K562 (cell line): ENCODE data around the gene ECPAS. TPM values are rescaled to one million over a fixed set of nuclear protein-coding genes. Genes with fewer than 3 reads are reported as not detected.

ENCODE experiments used
- ATAC-seq: fragments of 200-7000 bp; cut with Tn5 transposase; 3 replicates; pipeline ENCODE4 v1.9.1; 2020; ENCODE audit warnings: moderate library complexity
- BruUV-seq: library from RNA; stranded (reverse); fragments of 400-500 nt; replicated peaks from 2 replicates; lab custom pipeline; 2021; lab: Mats Ljungman, UMichigan
- CTCF ChIA-PET: fragments of 300-600 bp; formaldehyde crosslinking; extraction: SDS; loops from one replicate; lab custom pipeline; 2021; ENCODE audit warnings: low intra/inter-chr PET ratio; lab: Yijun Ruan, JAX
- POLR2A ChIA-PET: fragments of 300-600, 350-650 bp; sonication (Branson Sonifier 250); formaldehyde crosslinking; extraction: SDS; loops from one replicate; lab custom pipeline; 2021; ENCODE audit warnings: antibody characterized with exemption, inconsistent platforms; lab: Yijun Ruan, JAX
- DNase-seq, 4 experiments: peaks; one replicate each; pipeline versions ENCODE4 v3.0.0 to v3.0.0-alpha.2; 2011 to 2018; ENCODE audit warnings: low spot score in 3 of 4, mixed read lengths in 3 of 4; ENCODE audit errors: extremely low read depth in 1 of 4
- FAIRE-seq: peaks from 2 replicates; lab custom pipeline; 2011; peaks lifted over from hg19 to GRCh38; lab: Jason Lieb, UNC
- H2AFZ ChIP-seq: 2 replicates; pipeline ENCODE4 v1.6.0; 2011; ENCODE audit warnings: low read depth, low read length, control low read depth, inconsistent platforms
- H3K27ac ChIP-seq: fragments of 200-600 bp; 3 replicates; pipeline ENCODE4 v1.8.0; 2011; ENCODE audit warnings: low read depth, mild to moderate bottlenecking, control low read depth, inconsistent platforms, low read length, moderate library complexity, mixed read lengths; ENCODE audit errors: extremely low read depth
- H3K27me3 ChIP-seq, 2 experiments: fragments of 300-600 bp in 1 of 2; 2 replicates in 1 of 2; 3 replicates in 1 of 2; pipeline versions ENCODE4 v1.6.0 to v1.8.0; 2011; ENCODE audit warnings: inconsistent platforms in 2 of 2, low read length in 2 of 2, mild to moderate bottlenecking in 1 of 2, mixed read lengths in 1 of 2, moderate library complexity in 1 of 2; ENCODE audit not compliant: control insufficient read depth in 2 of 2, insufficient read depth in 2 of 2
- H3K36me3 ChIP-seq: fragments of 300-600 bp; 3 replicates; pipeline ENCODE4 v1.8.0; 2011; ENCODE audit warnings: mild to moderate bottlenecking, low read length, inconsistent platforms; ENCODE audit not compliant: control insufficient read depth, insufficient read depth
- H3K4me1 ChIP-seq, 2 experiments: fragments of 200-600 bp in 1 of 2; replicated peaks in 1 of 2; 2 replicates in 1 of 2; 3 replicates in 1 of 2; pipeline versions ENCODE4 v1.5.1 to v1.8.0; 2011; ENCODE audit warnings: inconsistent platforms in 2 of 2, low read length in 2 of 2, mild to moderate bottlenecking in 1 of 2, mixed read lengths in 1 of 2, moderate library complexity in 1 of 2; ENCODE audit not compliant: control insufficient read depth in 2 of 2, insufficient read depth in 2 of 2
- H3K4me2 ChIP-seq: 2 replicates; pipeline ENCODE4 v1.6.1; 2011; ENCODE audit warnings: low read length, control low read depth, inconsistent platforms, mixed read lengths; ENCODE audit not compliant: insufficient read depth
- H3K4me3 ChIP-seq: fragments of 200-600 bp; sonication (generic), shearing (Covaris generic); 2 replicates; pipeline ENCODE4 v1.5.1; 2016; ENCODE audit warnings: control low read depth, inconsistent platforms
- H3K79me2 ChIP-seq: fragments of 200-600 bp; 3 replicates; pipeline ENCODE4 v1.8.0; 2011; ENCODE audit warnings: low read length, inconsistent platforms; ENCODE audit not compliant: control insufficient read depth, insufficient read depth
- H3K9ac ChIP-seq, 2 experiments: 2 replicates each; pipeline versions ENCODE4 v1.6.0 to v1.6.1; 2011; ENCODE audit warnings: low read depth in 2 of 2, low read length in 2 of 2, control low read depth in 1 of 2, inconsistent platforms in 1 of 2, mild to moderate bottlenecking in 1 of 2, mixed read lengths in 1 of 2; ENCODE audit not compliant: insufficient read depth in 1 of 2
- H3K9me1 ChIP-seq: one replicate; pipeline ENCODE4 v1.6.0; 2011; ENCODE audit warnings: inconsistent platforms, mild to moderate bottlenecking, low read length, moderate library complexity; ENCODE audit not compliant: control insufficient read depth, insufficient read depth
- H3K9me3 ChIP-seq: replicated peaks from 2 replicates; pipeline ENCODE4 v1.5.1; 2011; ENCODE audit warnings: low read depth, low read length, inconsistent platforms; ENCODE audit not compliant: control insufficient read depth, insufficient read depth
- H4K20me1 ChIP-seq: replicated peaks from 2 replicates; pipeline ENCODE4 v1.6.1; 2011; ENCODE audit warnings: low read length, inconsistent platforms, mixed read lengths; ENCODE audit not compliant: control insufficient read depth, insufficient read depth
- ERF ChIP-seq: fragments of 450-650 bp; formaldehyde crosslinking; IDR thresholded peaks from 2 replicates; pipeline ENCODE4 v1.4.0; 2020; ENCODE audit warnings: mild to moderate bottlenecking, mixed read lengths
- FOSL1 ChIP-seq: fragments of 200-800 bp; sonication (Bioruptor generic); conservative IDR thresholded peaks from 2 replicates; pipeline ENCODE4 v1.6.1; 2016; ENCODE audit warnings: missing genetic modification characterization, missing compliant biosample characterization
- FOXJ3 ChIP-seq: sonication (generic); formaldehyde crosslinking; IDR thresholded peaks from 2 replicates; pipeline ENCODE4 v1.4.0; 2020; ENCODE audit warnings: mild to moderate bottlenecking, missing genetic modification reagents
- HMG20A ChIP-seq: fragments of 450-650 bp; formaldehyde crosslinking; conservative IDR thresholded peaks from 2 replicates; pipeline ENCODE4 v1.4.0; 2020; ENCODE audit warnings: mild to moderate bottlenecking, mixed read lengths
- NONO ChIP-seq, 2 experiments: fragments of 200-400 bp in 1 of 2; fragments of 450-650 bp in 1 of 2; formaldehyde crosslinking in 1 of 2; IDR thresholded peaks; 2 replicates each; pipeline ENCODE4 v1.6.1; 2017; ENCODE audit warnings: low read depth in 2 of 2, mild to moderate bottlenecking in 2 of 2, moderate library complexity in 2 of 2, low read length in 1 of 2
- RCOR1 ChIP-seq, 2 experiments: IDR thresholded peaks; 2 replicates each; pipeline ENCODE4 v1.6.1; 2012; ENCODE audit warnings: low read depth in 2 of 2, low read length in 2 of 2, borderline replicate concordance in 1 of 2, improper control_type of control experiment in 1 of 2
- SUPT5H ChIP-seq: fragments of 450-650 bp; IDR thresholded peaks from 2 replicates; pipeline ENCODE4 v1.6.1; 2016
- ZBTB8A ChIP-seq: fragments of 450-650 bp; IDR thresholded peaks from 2 replicates; pipeline ENCODE4 v1.6.1; 2018; ENCODE audit warnings: mild to moderate bottlenecking, moderate library complexity; ENCODE audit not compliant: partially characterized antibody
- ZNF239 ChIP-seq: fragments of 250-450 bp; sonication (Bioruptor Pico); IDR thresholded peaks from 2 replicates; pipeline ENCODE4 v1.4.0; 2020; ENCODE audit warnings: mild to moderate bottlenecking
- ZNF316 ChIP-seq: fragments of 450-650 bp; IDR thresholded peaks from 2 replicates; pipeline ENCODE4 v1.6.1; 2016
- WGBS: fragments of 100-300 bp; shearing (Covaris generic); methylation state at CpG from one replicate; pipeline ENCODE4 v1.1.6; 2016; ENCODE audit warnings: low coverage, mixed read lengths; ENCODE audit not compliant: insufficient coverage; ENCODE audit errors: missing lambda C conversion rate; 5-methylcytosine and 5-hydroxymethylcytosine counted together
- in situ Hi-C: fragments of 300-500 bp; cut with MboI; formaldehyde crosslinking; loops from 4 replicates; pipeline ENCODE4 v1.15.0; 2018; ENCODE audit warnings: inconsistent platforms, mixed read lengths
- intact Hi-C: fragments of 100-400 bp; cut with micrococcal nuclease; formaldehyde crosslinking; loops from 2 replicates; pipeline ENCODE4 v1.14.2; 2022
- polyA plus RNA-seq, 8 experiments: library from polyadenylated mRNA; depleted of rRNA in 4 of 8; stranded (reverse) in 5 of 8; unstranded in 3 of 8; fragments of >200 nt; fragmentation: Nextera tagmentation in 2 of 8; fragmentation: Illumina TruSeq in 1 of 8; extraction: Ambion mirVana in 2 of 8; extraction: Trizol in 1 of 8; gene quantifications; 2 replicates each; pipeline versions ENCODE4 v1.2.1 to v1.2.3, GENCODE V29; 2011 to 2014; ENCODE audit warnings: inconsistent platforms in 1 of 8, missing spikeins in 1 of 8
- total RNA-seq, 7 experiments: library from RNA; depleted of rRNA in 6 of 7; stranded (reverse); fragments of >200 nt in 6 of 7; fragmentation: Illumina TruSeq in 2 of 7; extraction: Trizol in 2 of 7; gene quantifications; 2 replicates each; pipeline versions ENCODE4 v1.2.1 to v1.2.3, GENCODE V29; 2011 to 2021; ENCODE audit warnings: low replicate concordance in 1 of 7
- TF ChIP-seq, protein P1 (sequence below): fragments of 450-650 bp; IDR thresholded peaks from 2 replicates; pipeline ENCODE4 v1.6.1; 2018; ENCODE audit not compliant: partially characterized antibody
- TF ChIP-seq, protein P2 (sequence below), 2 experiments: fragments of 150-350 bp in 1 of 2; IDR thresholded peaks; 2 replicates each; pipeline ENCODE4 v1.6.1; 2012 to 2016; ENCODE audit warnings: low read depth in 2 of 2, low read length in 2 of 2, mild to moderate bottlenecking in 1 of 2, moderate library complexity in 1 of 2

ECPAS gene
- total and polyA plus RNA-seq, 9 of the 15 experiments (the other 6 are each of a cell fraction or from before 2014, with no cell fraction given): 14.5 to 90.9 (median 75.7) TPM

DNA sequence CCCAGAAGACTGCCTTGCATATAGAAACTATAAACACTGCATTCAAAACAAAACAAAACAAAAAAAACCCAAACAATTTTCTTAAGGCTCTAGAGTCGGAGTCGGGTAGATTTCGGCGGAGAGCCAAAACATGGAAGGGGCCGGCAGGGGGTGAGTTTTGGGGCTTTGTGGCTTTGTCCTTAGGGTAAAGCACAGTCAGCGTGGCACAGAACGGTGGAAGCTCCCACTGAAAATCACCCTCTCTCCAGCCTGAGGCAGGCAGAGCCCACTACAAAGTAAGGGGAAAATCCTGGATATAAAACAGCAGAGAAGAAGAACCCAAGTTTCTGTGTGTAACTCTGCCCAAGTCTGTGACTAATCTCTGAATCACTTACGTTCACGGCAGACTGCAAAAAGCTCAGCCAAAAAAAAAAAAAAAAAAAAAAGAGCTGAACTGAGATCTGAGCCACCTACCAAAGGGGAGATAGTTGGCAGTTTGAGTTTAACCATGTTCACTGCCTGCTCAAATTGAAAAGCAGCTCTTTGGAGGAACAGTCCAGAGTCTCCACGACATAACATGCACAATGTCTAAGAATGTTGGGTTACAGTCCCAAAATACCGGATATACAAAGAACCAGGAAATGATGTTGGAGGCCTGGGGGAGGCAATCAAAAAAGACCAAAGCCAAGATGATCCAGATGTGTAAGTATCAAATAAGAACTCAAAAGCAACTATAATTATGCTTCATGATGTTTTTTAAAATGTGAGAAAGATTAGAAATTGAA is 127.5 kb downstream of the ECPAS start (continued):
- TF ChIP-seq, protein P1, sequence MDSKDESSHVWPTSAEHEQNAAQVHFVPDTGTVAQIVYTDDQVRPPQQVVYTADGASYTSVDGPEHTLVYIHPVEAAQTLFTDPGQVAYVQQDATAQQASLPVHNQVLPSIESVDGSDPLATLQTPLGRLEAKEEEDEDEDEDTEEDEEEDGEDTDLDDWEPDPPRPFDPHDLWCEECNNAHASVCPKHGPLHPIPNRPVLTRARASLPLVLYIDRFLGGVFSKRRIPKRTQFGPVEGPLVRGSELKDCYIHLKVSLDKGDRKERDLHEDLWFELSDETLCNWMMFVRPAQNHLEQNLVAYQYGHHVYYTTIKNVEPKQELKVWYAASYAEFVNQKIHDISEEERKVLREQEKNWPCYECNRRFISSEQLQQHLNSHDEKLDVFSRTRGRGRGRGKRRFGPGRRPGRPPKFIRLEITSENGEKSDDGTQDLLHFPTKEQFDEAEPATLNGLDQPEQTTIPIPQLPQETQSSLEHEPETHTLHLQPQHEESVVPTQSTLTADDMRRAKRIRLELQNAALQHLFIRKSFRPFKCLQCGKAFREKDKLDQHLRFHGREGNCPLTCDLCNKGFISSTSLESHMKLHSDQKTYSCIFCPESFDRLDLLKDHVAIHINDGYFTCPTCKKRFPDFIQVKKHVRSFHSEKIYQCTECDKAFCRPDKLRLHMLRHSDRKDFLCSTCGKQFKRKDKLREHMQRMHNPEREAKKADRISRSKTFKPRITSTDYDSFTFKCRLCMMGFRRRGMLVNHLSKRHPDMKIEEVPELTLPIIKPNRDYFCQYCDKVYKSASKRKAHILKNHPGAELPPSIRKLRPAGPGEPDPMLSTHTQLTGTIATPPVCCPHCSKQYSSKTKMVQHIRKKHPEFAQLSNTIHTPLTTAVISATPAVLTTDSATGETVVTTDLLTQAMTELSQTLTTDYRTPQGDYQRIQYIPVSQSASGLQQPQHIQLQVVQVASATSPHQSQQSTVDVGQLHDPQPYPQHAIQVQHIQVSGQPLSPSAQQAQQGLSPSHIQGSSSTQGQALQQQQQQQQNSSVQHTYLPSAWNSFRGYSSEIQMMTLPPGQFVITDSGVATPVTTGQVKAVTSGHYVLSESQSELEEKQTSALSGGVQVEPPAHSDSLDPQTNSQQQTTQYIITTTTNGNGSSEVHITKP: peak; percentile 17
- TF ChIP-seq FOSL1 (tag): peak; percentile 66
- TF ChIP-seq ZNF239 (CRISPR knock-in tag): no peak

DNA sequence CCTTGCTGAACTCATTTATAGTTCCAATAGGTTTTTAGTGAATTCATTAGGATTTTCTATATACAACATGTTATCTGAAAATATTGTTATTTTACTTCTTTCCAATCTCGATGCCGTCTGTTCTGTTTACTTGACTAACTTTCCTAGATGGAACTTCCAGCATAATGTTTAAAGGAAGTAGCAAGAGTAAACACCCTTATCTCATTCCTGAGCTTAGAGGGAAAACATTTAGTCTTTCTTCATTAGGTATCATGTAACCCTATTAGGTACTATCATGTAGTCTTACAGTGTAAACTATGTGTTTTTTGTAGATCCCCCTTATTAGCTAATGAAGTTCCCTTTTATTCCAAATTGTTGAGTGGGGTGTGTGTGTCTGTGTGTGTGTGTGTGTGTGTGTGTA is 131.6 kb downstream of the ECPAS start:
- DNase-seq (no peak), FAIRE-seq (no peak), ATAC-seq (no peak)
- no peak overlapping the region for H3K4me2 ChIP-seq
- no peaks in the 10 kb centered on the region for H3K36me3 ChIP-seq
- in situ Hi-C loops (no loop called here), intact Hi-C loops (no loop called here)
- H3K9me3 ChIP-seq: no peaks in the 10 kb centered on the region
- H3K9ac ChIP-seq: no peak overlapping the region
- H4K20me1 ChIP-seq: no peaks in the 10 kb centered on the region
- ChIA-PET POLR2A (no interaction called here), CTCF (no interaction called here)
- no TSS peak for BruUV-seq
- no peaks in the 10 kb centered on the region for H3K79me2 ChIP-seq
- no peak overlapping the region for H3K27ac ChIP-seq
- no peaks in the 10 kb centered on the region for H3K9me1 ChIP-seq
- H3K27me3 ChIP-seq: no peaks in the 10 kb centered on the region
- WGBS: 3% methylated on average over 2 of the region's 2 CpGs
- H3K4me3 ChIP-seq: no peak overlapping the region
- H2AFZ ChIP-seq: no peak overlapping the region
- no peaks in the 10 kb centered on the region for H3K4me1 ChIP-seq
- no peak for TF ChIP-seq RCOR1 (IDR thresholded peaks at IDR 0.05; ENCODE audit: borderline replicate concordance in 1 of 2, low read depth in 2 of 2, low read length in 2 of 2)
- no peak for TF ChIP-seq NONO (IDR thresholded peaks at IDR 0.05; ENCODE audit: low read depth in 2 of 2, low read length in 1 of 2)
- no peak for TF ChIP-seq ZBTB8A
- TF ChIP-seq FOXJ3 (CRISPR knock-in tag): no peak
- TF ChIP-seq ERF: no peak
- TF ChIP-seq, protein P2, sequence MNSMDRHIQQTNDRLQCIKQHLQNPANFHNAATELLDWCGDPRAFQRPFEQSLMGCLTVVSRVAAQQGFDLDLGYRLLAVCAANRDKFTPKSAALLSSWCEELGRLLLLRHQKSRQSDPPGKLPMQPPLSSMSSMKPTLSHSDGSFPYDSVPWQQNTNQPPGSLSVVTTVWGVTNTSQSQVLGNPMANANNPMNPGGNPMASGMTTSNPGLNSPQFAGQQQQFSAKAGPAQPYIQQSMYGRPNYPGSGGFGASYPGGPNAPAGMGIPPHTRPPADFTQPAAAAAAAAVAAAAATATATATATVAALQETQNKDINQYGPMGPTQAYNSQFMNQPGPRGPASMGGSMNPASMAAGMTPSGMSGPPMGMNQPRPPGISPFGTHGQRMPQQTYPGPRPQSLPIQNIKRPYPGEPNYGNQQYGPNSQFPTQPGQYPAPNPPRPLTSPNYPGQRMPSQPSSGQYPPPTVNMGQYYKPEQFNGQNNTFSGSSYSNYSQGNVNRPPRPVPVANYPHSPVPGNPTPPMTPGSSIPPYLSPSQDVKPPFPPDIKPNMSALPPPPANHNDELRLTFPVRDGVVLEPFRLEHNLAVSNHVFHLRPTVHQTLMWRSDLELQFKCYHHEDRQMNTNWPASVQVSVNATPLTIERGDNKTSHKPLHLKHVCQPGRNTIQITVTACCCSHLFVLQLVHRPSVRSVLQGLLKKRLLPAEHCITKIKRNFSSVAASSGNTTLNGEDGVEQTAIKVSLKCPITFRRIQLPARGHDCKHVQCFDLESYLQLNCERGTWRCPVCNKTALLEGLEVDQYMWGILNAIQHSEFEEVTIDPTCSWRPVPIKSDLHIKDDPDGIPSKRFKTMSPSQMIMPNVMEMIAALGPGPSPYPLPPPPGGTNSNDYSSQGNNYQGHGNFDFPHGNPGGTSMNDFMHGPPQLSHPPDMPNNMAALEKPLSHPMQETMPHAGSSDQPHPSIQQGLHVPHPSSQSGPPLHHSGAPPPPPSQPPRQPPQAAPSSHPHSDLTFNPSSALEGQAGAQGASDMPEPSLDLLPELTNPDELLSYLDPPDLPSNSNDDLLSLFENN (IDR thresholded peaks at IDR 0.05; ENCODE audit: low read depth in 2 of 2, low read length in 2 of 2): no peak
- TF ChIP-seq HMG20A (CRISPR knock-in tag): no peak
- TF ChIP-seq ZNF316: no peak
- no peak for TF ChIP-seq SUPT5H
